Activated CD4-positive, CD25-positive, alpha-beta regulatory T cell treated with anti-CD3 and anti-CD28 coated beads, Interleukin-2, amount 50 U/mL, for 16 hours (primary cell): Measurements from ENCODE around the gene PCSK1N.

Experiments
- DNase-seq: peaks from one replicate; pipeline ENCODE4 v3.0.0-alpha.2; 2020; ENCODE audit warnings: low read depth, low spot score

The PCSK1N gene

GRCh38 chrX:48789366-48790220, 45.8 kb downstream of the PCSK1N start:
- no peak for DNase-seq

DNA sequence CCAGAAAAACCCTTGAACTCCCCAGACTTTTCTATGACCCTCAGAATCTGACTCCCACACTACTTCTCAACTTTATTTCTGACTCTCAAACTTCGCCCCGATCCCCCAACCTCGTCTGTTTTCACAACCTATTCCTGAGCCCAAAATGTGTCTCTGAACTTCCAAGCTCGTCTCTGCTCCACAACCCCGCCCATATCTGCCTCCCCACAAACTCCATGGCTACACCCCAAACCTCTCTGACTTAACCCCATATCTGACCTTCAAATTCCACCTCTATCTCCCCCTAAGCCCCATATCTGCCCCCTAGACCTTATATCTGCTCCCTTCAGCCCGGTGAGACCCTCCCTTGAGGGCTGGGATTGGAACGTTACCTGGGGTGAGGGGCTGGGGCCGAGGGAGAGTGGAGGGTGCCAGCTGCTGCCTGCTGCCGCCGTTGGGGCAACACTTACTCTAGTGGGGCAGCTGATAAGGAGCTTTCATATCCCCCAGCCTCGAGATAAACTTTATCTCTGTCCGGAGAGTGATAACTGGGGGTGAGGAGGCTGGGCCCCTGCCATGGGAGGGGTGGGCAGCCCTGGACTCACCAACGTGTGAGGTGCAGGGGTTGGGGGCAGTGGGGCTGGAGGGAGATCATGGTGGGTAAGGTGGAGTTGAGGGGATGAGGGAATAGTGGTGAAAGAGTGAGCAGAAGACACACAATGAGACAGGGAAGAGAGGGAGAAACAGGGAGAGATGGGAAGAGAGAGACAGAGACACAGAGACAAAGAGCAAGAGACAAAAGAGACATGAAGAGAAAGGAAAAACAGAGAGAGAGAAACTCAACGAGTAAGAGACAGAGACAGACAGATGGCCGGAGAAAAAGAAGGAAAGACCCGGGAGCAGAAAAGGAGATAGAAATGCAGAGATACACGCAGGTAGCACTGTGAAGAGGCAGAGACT, 47.6 kb downstream of the PCSK1N start:
- no peak for DNase-seq

DNA sequence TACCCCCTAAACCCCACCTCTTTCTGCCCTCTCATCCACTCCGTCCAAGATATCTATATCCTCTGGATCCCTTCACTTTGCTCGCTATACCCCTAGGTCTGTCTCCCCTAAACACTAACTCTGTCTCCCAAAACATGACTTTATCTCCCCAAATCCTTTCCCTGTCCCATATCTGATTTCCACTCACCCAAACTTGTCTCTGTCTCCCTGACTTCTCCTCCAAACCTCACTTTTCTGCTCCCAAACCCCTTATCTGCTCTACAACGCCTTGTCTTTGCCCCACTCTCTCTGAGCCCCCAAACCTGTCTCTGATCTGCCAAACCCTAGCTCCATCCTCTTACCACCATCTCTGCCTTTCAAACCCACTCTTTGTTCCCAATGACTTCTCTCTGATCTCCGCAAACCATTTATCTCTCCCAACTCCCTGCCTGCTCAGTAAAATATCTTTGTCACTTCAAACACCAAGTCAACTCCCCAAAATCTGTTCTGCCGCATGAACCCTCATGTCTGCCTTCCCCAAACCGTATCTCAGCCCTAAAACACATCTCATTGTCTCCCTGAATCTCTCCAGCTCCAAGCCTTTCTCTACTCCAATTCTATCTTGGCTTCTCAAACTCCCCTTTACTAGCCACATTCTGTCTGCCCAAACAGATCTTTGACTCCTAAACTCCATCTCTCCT, 48.4 kb downstream of the PCSK1N start:
- DNase-seq = no peak

DNA sequence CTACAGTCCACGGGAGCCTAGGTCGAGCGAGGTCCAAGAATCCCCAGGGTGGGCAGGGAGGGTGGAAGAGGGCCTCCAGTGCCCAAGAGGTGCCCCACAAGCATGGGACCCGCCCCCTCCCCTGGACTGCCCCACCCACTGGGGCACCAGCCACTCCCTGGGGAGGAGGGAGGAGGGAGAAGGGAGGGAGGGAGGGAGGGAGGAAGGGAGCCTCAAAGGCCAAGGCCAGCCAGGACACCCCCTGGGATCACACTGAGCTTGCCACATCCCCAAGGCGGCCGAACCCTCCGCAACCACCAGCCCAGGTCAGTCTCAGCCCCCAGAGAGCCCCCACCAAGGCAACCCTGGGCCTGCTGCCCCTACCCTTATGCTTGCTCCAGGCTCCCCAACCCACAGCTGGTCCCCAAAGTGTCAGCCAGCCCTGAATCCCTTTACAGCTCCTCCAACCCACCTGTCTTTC, 49.0 kb downstream of the PCSK1N start, which contains the start of gene GATA1:
Gene GATA1 (plus strand): TSS at position 250 of the 460 bp plus-strand sequence. CDS start 4,520 bp downstream, outside the sequence.
- no peak for DNase-seq

- DNase-seq = no peak
These were observed 49.7 kb downstream of the PCSK1N start for GRCh38 chrX:48785540-48786214.

DNA sequence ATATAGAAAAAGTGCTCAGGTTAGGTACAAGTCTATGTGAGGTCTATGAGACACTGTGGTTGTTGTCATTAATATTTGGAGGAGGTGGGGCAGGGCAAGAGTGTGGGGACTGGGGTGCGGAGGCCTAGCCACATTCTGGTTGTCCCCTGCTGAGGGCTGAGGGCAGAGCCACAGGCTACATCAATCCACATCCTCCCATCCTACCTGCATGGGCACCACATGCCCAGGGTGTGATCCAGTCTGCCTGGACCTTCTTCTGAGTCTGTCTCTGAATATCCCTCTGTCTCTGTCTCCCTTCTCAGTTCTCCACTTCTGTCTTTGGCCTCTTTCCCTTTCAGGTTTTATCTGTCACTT, 50.2 kb downstream of the PCSK1N start:
- no peak for DNase-seq

DNA sequence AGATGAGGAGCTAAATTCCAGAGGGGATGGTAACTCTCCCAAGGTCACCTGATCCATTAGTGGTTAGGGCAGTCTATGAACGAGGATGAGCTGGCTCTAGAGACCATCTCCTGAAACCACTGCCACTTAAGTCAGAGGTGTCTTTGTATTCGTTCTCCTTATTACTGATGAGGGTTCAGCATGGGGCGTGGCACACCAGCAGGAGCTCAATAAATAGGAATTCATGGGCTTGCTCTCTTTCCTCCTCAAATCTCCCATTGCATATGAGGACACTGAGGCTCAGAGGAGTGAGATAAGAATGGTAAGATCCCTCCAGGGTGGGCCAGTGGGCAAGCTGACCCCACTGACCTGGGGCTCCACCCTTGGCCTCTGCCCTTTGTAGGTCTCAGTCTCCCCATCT, 50.7 kb downstream of the PCSK1N start:
- no peak for DNase-seq

DNA sequence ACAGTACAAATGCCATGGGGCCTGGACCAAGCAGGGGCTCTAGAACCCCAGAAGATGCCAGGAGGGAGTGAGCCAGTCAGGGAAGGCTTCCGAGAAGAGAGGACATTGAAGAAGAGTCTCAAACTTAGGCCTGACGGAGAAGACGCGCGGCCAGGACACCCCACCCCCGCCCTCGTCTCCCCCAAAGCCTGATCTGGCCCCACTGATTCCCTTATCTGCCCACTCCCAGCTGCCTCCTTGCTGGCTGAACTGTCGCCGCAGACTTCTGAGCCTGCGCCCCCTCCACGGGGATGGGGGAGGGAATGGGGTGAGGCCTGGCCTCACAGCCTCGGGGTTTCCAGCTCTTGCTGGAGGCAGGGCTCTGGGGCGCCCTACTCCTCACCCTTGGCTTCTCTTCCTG, 52.6 kb downstream of the PCSK1N start:
- DNase-seq = no peak

DNA sequence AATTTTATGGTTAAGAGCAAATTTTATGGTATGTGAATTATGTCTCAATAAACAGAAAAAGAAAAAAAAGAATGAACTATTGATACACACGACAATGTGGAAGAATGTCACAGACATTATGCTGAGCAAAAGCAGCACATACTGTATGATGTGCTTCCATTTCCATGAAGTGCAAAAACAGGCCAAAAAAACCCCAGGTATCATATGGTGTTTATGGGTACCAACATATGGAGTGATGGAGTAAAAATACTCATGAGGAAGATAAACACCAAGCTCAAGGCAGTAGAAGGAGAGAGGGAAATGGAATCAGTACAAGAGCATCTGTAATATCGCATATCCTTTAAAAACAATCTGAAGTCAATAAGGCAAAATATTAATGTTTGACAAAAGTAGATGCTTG, 53.2 kb downstream of the PCSK1N start:
- no peak for DNase-seq

DNA sequence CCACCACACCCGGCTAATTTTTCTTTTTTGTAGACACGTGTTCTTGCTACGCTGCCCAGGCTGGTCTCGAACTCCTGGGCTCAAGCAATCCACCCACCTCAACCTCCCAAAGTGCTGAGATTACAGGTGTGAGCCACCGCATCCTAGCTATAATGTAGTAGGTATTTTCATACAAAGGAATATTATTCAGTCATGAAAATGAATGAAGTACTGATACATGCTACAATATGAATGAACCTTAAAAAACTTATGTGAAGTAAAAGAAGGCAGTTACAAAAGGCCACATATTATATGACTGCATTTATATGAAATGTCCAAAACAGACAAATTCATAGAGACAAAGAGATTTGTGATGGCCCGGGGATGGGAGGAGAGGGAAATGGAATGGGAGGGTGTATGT, 53.7 kb downstream of the PCSK1N start:
- no peak for DNase-seq
